SU-DHL-6 (cell line): ENCODE results near the gene GAPVD1.

ENCODE experiments used
- EZH2phosphoT487 ChIP-seq: fragments of 200-600 bp; sonication (generic), shearing (Covaris generic); conservative IDR thresholded peaks from 2 replicates; pipeline ENCODE4 v1.6.1; 2018; ENCODE audit warnings: mild to moderate bottlenecking, antibody characterized with exemption, low read length, moderate library complexity, mixed read lengths
- TF ChIP-seq, protein P1 (sequence below): fragments of 200-600 bp; sonication (generic); IDR thresholded peaks from one replicate; pipeline ENCODE4 v1.5.1; 2017; ENCODE audit warnings: antibody characterized with exemption, mild to moderate bottlenecking, low read length, moderate library complexity; ENCODE audit not compliant: insufficient read depth, poor library complexity, severe bottlenecking

GRCh38 chr9:125356032-125356431 is 94.4 kb downstream of the GAPVD1 start:
- TF ChIP-seq, protein P1, sequence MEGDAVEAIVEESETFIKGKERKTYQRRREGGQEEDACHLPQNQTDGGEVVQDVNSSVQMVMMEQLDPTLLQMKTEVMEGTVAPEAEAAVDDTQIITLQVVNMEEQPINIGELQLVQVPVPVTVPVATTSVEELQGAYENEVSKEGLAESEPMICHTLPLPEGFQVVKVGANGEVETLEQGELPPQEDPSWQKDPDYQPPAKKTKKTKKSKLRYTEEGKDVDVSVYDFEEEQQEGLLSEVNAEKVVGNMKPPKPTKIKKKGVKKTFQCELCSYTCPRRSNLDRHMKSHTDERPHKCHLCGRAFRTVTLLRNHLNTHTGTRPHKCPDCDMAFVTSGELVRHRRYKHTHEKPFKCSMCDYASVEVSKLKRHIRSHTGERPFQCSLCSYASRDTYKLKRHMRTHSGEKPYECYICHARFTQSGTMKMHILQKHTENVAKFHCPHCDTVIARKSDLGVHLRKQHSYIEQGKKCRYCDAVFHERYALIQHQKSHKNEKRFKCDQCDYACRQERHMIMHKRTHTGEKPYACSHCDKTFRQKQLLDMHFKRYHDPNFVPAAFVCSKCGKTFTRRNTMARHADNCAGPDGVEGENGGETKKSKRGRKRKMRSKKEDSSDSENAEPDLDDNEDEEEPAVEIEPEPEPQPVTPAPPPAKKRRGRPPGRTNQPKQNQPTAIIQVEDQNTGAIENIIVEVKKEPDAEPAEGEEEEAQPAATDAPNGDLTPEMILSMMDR: no peak
- TF ChIP-seq EZH2phosphoT487: no peak
